B cell (primary cell): ENCODE measurements around the gene SELE. TPM values are rescaled to one million over a fixed set of nuclear protein-coding genes. Genes with fewer than 3 reads are reported as not detected.

ENCODE experiments used
- ATAC-seq: fragments of 200-7000 bp; cut with Tn5 transposase; one replicate; pipeline ENCODE4 v1.10.0; 2021; ENCODE audit warnings: low read depth, mild to moderate bottlenecking, moderate number of reproducible peaks, moderate library complexity
- CTCF ChIA-PET: fragments of 350-600 bp; sonication (Branson Sonifier 250); formaldehyde crosslinking; loops from one replicate; lab custom pipeline; 2021; ENCODE audit warnings: antibody characterized with exemption, inconsistent platforms; lab: Charles Lee
- POLR2A ChIA-PET: fragments of 350-600 bp; sonication (Branson Sonifier 250); formaldehyde crosslinking; loops from one replicate; lab custom pipeline; 2021; ENCODE audit warnings: antibody characterized with exemption; lab: Charles Lee
- DNase-seq: peaks from one replicate; pipeline ENCODE4 v3.0.0; 2013
- H2AFZ ChIP-seq: 2 replicates; pipeline ENCODE4 v1.6.1; 2012; ENCODE audit warnings: mild to moderate bottlenecking, low read depth, low read length; ENCODE audit not compliant: insufficient read depth, poor library complexity, severe bottlenecking
- H3K27ac ChIP-seq, 2 donors: 1 replicate in 1 of 2; 2 replicates in 1 of 2; pipeline ENCODE4 v1.5.1; 2012 to 2013; ENCODE audit warnings: low read length in 2 of 2, mild to moderate bottlenecking in 2 of 2, moderate library complexity in 1 of 2
- H3K27me3 ChIP-seq, 4 experiments: fragments of 200-600 bp in 1 of 4; sonication (generic) in 1 of 4; replicated peaks in 1 of 4; 1 replicate in 2 of 4; 2 replicates in 2 of 4; pipeline versions ENCODE4 v1.6.1 to v1.7.0; 2013 to 2016; ENCODE audit warnings: low read length in 3 of 4, mild to moderate bottlenecking in 2 of 4, mixed read lengths in 1 of 4, moderate library complexity in 1 of 4; ENCODE audit not compliant: insufficient read depth in 4 of 4, control insufficient read depth in 3 of 4; ENCODE audit errors: control extremely low read depth in 1 of 4
- H3K36me3 ChIP-seq, 2 experiments: replicated peaks in 1 of 2; 1 replicate in 1 of 2; 2 replicates in 1 of 2; pipeline versions ENCODE4 v1.6.1 to v1.7.1; 2013; ENCODE audit warnings: low read length in 1 of 2; ENCODE audit not compliant: insufficient read depth in 2 of 2, control insufficient read depth in 1 of 2; ENCODE audit errors: control extremely low read depth in 1 of 2, extremely low read depth in 1 of 2
- H3K4me1 ChIP-seq, 2 donors: fragments of 200-600 bp in 1 of 2; sonication (generic) in 1 of 2; 1 replicate in 1 of 2; 2 replicates in 1 of 2; pipeline versions ENCODE4 v1.5.1 to v1.6.1; 2013 to 2017; ENCODE audit warnings: low read length in 2 of 2; ENCODE audit not compliant: control insufficient read depth in 2 of 2, insufficient read depth in 2 of 2
- H3K4me2 ChIP-seq: replicated peaks from 2 replicates; pipeline ENCODE3; 2012; ENCODE audit warnings: mild to moderate bottlenecking, low read depth, low read length; ENCODE audit not compliant: poor library complexity, severe bottlenecking
- H3K4me3 ChIP-seq, 5 experiments: fragments of 200-600 bp in 1 of 5; sonication (generic) in 1 of 5; 1 replicate in 3 of 5; 2 replicates in 2 of 5; pipeline versions ENCODE4 v1.5.1 to v1.7.0; 2011 to 2016; ENCODE audit warnings: low read length in 4 of 5, mild to moderate bottlenecking in 4 of 5, low read depth in 2 of 5, control low read depth in 1 of 5, moderate library complexity in 1 of 5; ENCODE audit not compliant: insufficient read depth in 1 of 5; ENCODE audit errors: control extremely low read depth in 1 of 5, extremely low read depth in 1 of 5
- H3K79me2 ChIP-seq: fragments of 200-600 bp; sonication (generic); one replicate; pipeline ENCODE4 v1.6.0; 2016; ENCODE audit warnings: low read length; ENCODE audit not compliant: control insufficient read depth, insufficient read depth
- H3K9ac ChIP-seq: fragments of 200-600 bp; sonication (generic); 2 replicates; pipeline ENCODE4 v1.6.1; 2017; ENCODE audit warnings: mild to moderate bottlenecking, low read length, moderate library complexity
- H3K9me3 ChIP-seq, 3 donors: one replicate each; pipeline versions ENCODE4 v1.6.1 to v1.7.1; 2013; ENCODE audit warnings: low read length in 2 of 3; ENCODE audit not compliant: control insufficient read depth in 2 of 3, insufficient read depth in 1 of 3; ENCODE audit errors: control extremely low read depth in 1 of 3
- H4K20me1 ChIP-seq: 2 replicates; pipeline ENCODE4 v1.6.0; 2012; ENCODE audit warnings: mild to moderate bottlenecking, low read length; ENCODE audit not compliant: insufficient read depth, control insufficient read depth, poor library complexity, severe bottlenecking
- H3K27ac Mint-ChIP-seq: one replicate; pipeline ENCODE4 v1.8.0; 2021; ENCODE audit warnings: mixed read lengths
- H3K27me3 Mint-ChIP-seq: one replicate; pipeline ENCODE4 v1.8.0; 2021; ENCODE audit warnings: mixed read lengths
- H3K4me1 Mint-ChIP-seq: one replicate; pipeline ENCODE4 v1.8.0; 2021; ENCODE audit warnings: mixed read lengths
- H3K4me3 Mint-ChIP-seq: one replicate; pipeline ENCODE4 v1.8.0; 2021; ENCODE audit warnings: mixed read lengths
- H3K9me3 Mint-ChIP-seq: one replicate; pipeline ENCODE4 v1.8.0; 2022; ENCODE audit warnings: mixed read lengths; ENCODE audit not compliant: insufficient read depth
- EZH2 ChIP-seq: IDR thresholded peaks from 2 replicates; pipeline ENCODE4 v1.6.1; 2012; ENCODE audit warnings: borderline replicate concordance, low read depth, mild to moderate bottlenecking, moderate library complexity, low read length; ENCODE audit not compliant: insufficient read depth, poor library complexity, severe bottlenecking
- WGBS: methylation state at CpG from one replicate; pipeline ENCODE4 v1.1.5; 2013; ENCODE audit warnings: missing lambda C conversion rate; ENCODE audit not compliant: insufficient coverage; 5-methylcytosine and 5-hydroxymethylcytosine counted together
- intact Hi-C: fragments of 100-400 bp; cut with micrococcal nuclease; formaldehyde crosslinking; loops from one replicate; pipeline ENCODE4 v1.10.0; 2022
- polyA plus RNA-seq: library from polyadenylated mRNA; depleted of rRNA; stranded (reverse); fragments of >200 nt; gene quantifications from 2 replicates; pipeline ENCODE4 v1.2.3, GENCODE V29; 2012
- total RNA-seq, 2 donors: library from RNA; stranded (reverse); fragments of 120-200 nt in 1 of 2; gene quantifications; 1 replicate in 1 of 2; 2 replicates in 1 of 2; pipeline versions ENCODE4 v1.2.3 to v1.2.4, GENCODE V29; 2013 to 2022
- TF ChIP-seq, protein P1 (sequence below): fragments of 200-600 bp; IDR thresholded peaks from one replicate; pipeline ENCODE4 v1.8.0; 2022; ENCODE audit warnings: antibody characterized with exemption, mild to moderate bottlenecking

Gene SELE
- total and polyA plus RNA-seq, 2 donors (not counting 1 experiment from before 2014, with no cell fraction given) = not detected

DNA sequence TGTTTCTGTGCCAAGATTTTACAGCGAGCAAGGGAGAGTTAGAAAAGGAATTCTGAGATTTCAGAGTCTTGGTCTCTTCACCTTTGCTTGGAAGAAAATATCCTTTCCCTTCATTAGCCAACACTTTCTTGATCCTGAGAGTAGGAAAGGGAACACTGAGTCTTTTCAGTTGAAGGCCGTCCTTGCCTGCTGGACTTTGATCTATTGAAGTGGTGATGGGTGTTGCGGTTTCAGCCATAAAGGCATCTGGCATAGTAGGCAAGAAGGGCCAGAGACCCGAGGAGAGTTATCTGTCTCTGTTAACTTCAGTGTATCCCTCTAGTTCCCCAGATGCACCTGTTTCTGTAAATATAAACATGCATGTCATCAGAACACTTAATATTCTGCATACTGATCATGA lies 9.7 kb downstream of the SELE start:
- Histone ChIP-seq H2AFZ (no peak overlapping the region), H3K9ac (no peak overlapping the region), H3K79me2 (no peaks in the 10 kb centered on the region), H3K27ac (no peak overlapping the region), H3K27me3 (peaks cover 0 to 2% (median 0%) of the 10 kb centered on the region in 4 experiments), H3K4me1 (no peaks in the 10 kb centered on the region), H3K4me3 (no peak overlapping the region), H3K36me3 (no peaks in the 10 kb centered on the region), H3K4me2 (no peak overlapping the region), H4K20me1 (no peaks in the 10 kb centered on the region), H3K9me3 (peaks cover 0 to 2% (median 0%) of the 10 kb centered on the region in 3 donors)
- TF ChIP-seq, protein P1, sequence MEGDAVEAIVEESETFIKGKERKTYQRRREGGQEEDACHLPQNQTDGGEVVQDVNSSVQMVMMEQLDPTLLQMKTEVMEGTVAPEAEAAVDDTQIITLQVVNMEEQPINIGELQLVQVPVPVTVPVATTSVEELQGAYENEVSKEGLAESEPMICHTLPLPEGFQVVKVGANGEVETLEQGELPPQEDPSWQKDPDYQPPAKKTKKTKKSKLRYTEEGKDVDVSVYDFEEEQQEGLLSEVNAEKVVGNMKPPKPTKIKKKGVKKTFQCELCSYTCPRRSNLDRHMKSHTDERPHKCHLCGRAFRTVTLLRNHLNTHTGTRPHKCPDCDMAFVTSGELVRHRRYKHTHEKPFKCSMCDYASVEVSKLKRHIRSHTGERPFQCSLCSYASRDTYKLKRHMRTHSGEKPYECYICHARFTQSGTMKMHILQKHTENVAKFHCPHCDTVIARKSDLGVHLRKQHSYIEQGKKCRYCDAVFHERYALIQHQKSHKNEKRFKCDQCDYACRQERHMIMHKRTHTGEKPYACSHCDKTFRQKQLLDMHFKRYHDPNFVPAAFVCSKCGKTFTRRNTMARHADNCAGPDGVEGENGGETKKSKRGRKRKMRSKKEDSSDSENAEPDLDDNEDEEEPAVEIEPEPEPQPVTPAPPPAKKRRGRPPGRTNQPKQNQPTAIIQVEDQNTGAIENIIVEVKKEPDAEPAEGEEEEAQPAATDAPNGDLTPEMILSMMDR = no peak
- no peak for TF ChIP-seq EZH2
- ATAC-seq (no peak), DNase-seq (no peak)
- H3K9me3 Mint-ChIP-seq = no peaks in the 10 kb centered on the region
- intact Hi-C loops = no loop called here
- WGBS = 83% methylated on average over 1 of the region's 4 CpGs
- H3K27me3 Mint-ChIP-seq = peaks cover 30% of the 10 kb centered on the region
- CTCF ChIA-PET = no interaction called here
- POLR2A ChIA-PET = no interaction called here
- no peaks in the 10 kb centered on the region for H3K4me1 Mint-ChIP-seq
- H3K27ac Mint-ChIP-seq = no peak overlapping the region
- H3K4me3 Mint-ChIP-seq = no peak overlapping the region

DNA sequence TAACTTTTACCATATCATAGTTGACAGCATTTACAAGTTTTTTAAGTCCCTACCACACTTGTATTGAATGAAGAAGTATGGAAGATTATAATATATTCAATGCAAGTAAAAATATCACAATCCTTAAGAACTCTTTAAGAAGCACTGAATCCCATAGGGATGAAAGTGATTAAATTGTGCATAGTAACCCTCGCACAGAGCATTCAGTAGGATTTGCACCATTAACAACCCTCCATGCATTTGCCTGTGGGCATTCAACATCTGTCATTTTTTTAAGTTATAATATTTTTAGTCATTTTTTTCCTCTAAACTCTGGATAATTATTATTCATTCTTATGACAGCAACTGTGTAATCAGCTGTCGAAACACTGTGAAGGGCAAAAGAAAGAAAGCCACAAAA lies 10.1 kb downstream of the SELE start:
- no peaks in the 10 kb centered on the region for H3K79me2 ChIP-seq
- Mint-ChIP-seq H3K4me1 (no peaks in the 10 kb centered on the region), H3K4me3 (no peak overlapping the region), H3K27me3 (peaks cover 26% of the 10 kb centered on the region), H3K27ac (no peak overlapping the region), H3K9me3 (no peaks in the 10 kb centered on the region)
- POLR2A ChIA-PET = no interaction called here
- no peak overlapping the region for H3K27ac ChIP-seq
- ATAC-seq (no peak), DNase-seq (no peak)
- no CpG with 5 or more reads among the region's 2 CpGs for WGBS
- no peak overlapping the region for H3K4me3 ChIP-seq
- H3K9ac ChIP-seq = no peak overlapping the region
- peaks cover 0 to 2% (median 0%) of the 10 kb centered on the region in 3 donors for H3K9me3 ChIP-seq
- H3K36me3 ChIP-seq = no peaks in the 10 kb centered on the region
- TF ChIP-seq EZH2 = no peak
- TF ChIP-seq, protein P1 = no peak
- CTCF ChIA-PET = no interaction called here
- no peaks in the 10 kb centered on the region for H3K4me1 ChIP-seq
- H3K27me3 ChIP-seq = peaks cover 0 to 2% (median 0%) of the 10 kb centered on the region in 4 experiments
- intact Hi-C loops = no loop called here
- H4K20me1 ChIP-seq = no peaks in the 10 kb centered on the region
- H2AFZ ChIP-seq = no peak overlapping the region
- no peak overlapping the region for H3K4me2 ChIP-seq
